ENCODE data around the gene EIF2AK3. TPM values are rescaled to one million over a fixed set of nuclear protein-coding genes. Genes with fewer than 3 reads are reported as not detected.

The EIF2AK3 gene
- total and polyA plus RNA-seq, 10 of the 15 experiments (the other 5 are each of a cell fraction or from before 2014, with no cell fraction given) = 5.0 to 44.7 (median 22.4) TPM

DNA sequence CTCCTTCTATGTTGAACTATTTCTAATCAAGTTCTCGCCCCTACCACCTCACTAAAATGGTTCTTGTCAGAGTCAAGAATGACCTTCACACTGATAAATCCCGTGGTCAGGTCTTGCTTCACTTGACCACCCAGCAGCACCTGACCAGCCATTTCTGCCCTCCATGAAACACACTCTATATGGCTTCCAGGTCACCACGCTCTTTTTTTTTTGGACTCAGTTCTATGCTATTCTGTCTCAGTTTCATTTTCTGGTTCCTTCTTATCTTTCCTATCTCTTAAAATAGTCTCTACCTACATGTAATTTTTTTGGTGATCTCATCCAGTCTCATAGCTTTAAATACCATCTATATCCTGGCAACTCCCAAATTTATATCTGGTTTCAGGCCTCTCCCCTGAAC lies 11.4 kb downstream of the EIF2AK3 start (continued):
- TF ChIP-seq CREM (IDR thresholded peaks at IDR 0.05; ENCODE audit: low read depth) = peak; percentile 40
- TF ChIP-seq CHD4 (IDR thresholded peaks at IDR 0.05) = no peak
- TF ChIP-seq MEF2B (IDR thresholded peaks at IDR 0.05; ENCODE audit: partially characterized antibody, poor library complexity, severe bottlenecking) = peak; percentile 29
- TF ChIP-seq ETV6 (conservative IDR thresholded peaks at IDR 0.05 in 1 of 2, IDR thresholded peaks at IDR 0.05 in 1 of 2; ENCODE audit: borderline replicate concordance in 1 of 2, low read depth in 1 of 2) = peak in 1 of 2 experiments; percentile 67; a peak in 1 of 4 replicates
- TF ChIP-seq MTA3 (IDR thresholded peaks at IDR 0.05; ENCODE audit: borderline replicate concordance, low read length) = 0 out of 2 replicates have a peak, but pooled peaks have one; percentile 20
- TF ChIP-seq EGR1 (IDR thresholded peaks at IDR 0.05; ENCODE audit: borderline replicate concordance in 1 of 2, low read depth in 2 of 2, low read length in 2 of 2) = no peak
- TF ChIP-seq WRNIP1 (IDR thresholded peaks at IDR 0.05; ENCODE audit: borderline replicate concordance, low read depth, low read length) = no peak
- TF ChIP-seq TARDBP (IDR thresholded peaks at IDR 0.05; ENCODE audit: borderline replicate concordance) = no peak
- TF ChIP-seq RFX5 (IDR thresholded peaks at IDR 0.05; ENCODE audit: low read depth, low read length) = no peak
- TF ChIP-seq, protein P1, sequence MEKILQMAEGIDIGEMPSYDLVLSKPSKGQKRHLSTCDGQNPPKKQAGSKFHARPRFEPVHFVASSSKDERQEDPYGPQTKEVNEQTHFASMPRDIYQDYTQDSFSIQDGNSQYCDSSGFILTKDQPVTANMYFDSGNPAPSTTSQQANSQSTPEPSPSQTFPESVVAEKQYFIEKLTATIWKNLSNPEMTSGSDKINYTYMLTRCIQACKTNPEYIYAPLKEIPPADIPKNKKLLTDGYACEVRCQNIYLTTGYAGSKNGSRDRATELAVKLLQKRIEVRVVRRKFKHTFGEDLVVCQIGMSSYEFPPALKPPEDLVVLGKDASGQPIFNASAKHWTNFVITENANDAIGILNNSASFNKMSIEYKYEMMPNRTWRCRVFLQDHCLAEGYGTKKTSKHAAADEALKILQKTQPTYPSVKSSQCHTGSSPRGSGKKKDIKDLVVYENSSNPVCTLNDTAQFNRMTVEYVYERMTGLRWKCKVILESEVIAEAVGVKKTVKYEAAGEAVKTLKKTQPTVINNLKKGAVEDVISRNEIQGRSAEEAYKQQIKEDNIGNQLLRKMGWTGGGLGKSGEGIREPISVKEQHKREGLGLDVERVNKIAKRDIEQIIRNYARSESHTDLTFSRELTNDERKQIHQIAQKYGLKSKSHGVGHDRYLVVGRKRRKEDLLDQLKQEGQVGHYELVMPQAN (conservative IDR thresholded peaks at IDR 0.05) = no peak
- no peak for TF ChIP-seq CBX3 (IDR thresholded peaks at IDR 0.05; ENCODE audit: borderline replicate concordance, low read depth)
- peak; percentile 67; the same call in 1 of the 2 replicates for TF ChIP-seq NBN (IDR thresholded peaks at IDR 0.05)
- TF ChIP-seq HDAC2 (IDR thresholded peaks at IDR 0.05) = no peak
- no peak for TF ChIP-seq STAT1 (conservative IDR thresholded peaks at IDR 0.05)
- no peak for TF ChIP-seq KLF5 (IDR thresholded peaks at IDR 0.05; ENCODE audit: partially characterized antibody)
- peak; percentile 39; the same call in 1 of the 2 replicates for TF ChIP-seq CREB1 (IDR thresholded peaks at IDR 0.05; ENCODE audit: low read depth)
- no peak for TF ChIP-seq NR2C1 (IDR thresholded peaks at IDR 0.05)
- no peak for TF ChIP-seq TAF1 (IDR thresholded peaks at IDR 0.05; ENCODE audit: borderline replicate concordance, low read depth, low read length)
- TF ChIP-seq, protein P2, sequence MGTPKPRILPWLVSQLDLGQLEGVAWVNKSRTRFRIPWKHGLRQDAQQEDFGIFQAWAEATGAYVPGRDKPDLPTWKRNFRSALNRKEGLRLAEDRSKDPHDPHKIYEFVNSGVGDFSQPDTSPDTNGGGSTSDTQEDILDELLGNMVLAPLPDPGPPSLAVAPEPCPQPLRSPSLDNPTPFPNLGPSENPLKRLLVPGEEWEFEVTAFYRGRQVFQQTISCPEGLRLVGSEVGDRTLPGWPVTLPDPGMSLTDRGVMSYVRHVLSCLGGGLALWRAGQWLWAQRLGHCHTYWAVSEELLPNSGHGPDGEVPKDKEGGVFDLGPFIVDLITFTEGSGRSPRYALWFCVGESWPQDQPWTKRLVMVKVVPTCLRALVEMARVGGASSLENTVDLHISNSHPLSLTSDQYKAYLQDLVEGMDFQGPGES (IDR thresholded peaks at IDR 0.05) = no peak
- peak; percentile 38 to 49; a peak in 3 of 4 replicates for TF ChIP-seq BHLHE40 (IDR thresholded peaks at IDR 0.05; ENCODE audit: borderline replicate concordance in 1 of 2, low read depth in 2 of 2, low read length in 1 of 2)
- TF ChIP-seq SREBF1 (IDR thresholded peaks at IDR 0.05; ENCODE audit: low read length) = no peak
- TF ChIP-seq, protein P3, sequence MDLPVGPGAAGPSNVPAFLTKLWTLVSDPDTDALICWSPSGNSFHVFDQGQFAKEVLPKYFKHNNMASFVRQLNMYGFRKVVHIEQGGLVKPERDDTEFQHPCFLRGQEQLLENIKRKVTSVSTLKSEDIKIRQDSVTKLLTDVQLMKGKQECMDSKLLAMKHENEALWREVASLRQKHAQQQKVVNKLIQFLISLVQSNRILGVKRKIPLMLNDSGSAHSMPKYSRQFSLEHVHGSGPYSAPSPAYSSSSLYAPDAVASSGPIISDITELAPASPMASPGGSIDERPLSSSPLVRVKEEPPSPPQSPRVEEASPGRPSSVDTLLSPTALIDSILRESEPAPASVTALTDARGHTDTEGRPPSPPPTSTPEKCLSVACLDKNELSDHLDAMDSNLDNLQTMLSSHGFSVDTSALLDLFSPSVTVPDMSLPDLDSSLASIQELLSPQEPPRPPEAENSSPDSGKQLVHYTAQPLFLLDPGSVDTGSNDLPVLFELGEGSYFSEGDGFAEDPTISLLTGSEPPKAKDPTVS (IDR thresholded peaks at IDR 0.05; ENCODE audit: low read depth, low read length) = no peak
